ENCODE measurements around the gene ZGLP1.

ZGLP1 gene

DNA sequence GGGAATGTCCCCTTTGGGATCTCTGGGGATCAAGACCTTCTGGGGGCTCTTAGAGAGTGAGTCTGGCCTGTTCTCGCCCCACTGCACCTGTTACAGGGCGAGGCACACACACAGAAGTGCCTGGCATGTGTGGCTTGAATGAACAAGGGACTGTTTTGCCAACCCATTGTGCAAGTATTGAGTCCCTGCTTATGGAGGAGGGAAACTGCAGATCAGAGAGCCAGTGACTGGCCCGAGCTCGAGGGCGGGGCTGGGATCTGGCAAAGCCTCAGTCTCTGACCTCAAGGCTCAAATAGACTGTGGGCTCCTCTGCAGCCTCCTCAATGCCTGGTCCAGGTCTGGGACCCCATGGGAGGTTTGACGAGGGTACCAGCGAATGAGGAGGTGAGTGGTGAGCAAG is 18.2 kb upstream of the ZGLP1 start:
- DNase-seq (ENCODE audit: low read depth), result no peak

DNA sequence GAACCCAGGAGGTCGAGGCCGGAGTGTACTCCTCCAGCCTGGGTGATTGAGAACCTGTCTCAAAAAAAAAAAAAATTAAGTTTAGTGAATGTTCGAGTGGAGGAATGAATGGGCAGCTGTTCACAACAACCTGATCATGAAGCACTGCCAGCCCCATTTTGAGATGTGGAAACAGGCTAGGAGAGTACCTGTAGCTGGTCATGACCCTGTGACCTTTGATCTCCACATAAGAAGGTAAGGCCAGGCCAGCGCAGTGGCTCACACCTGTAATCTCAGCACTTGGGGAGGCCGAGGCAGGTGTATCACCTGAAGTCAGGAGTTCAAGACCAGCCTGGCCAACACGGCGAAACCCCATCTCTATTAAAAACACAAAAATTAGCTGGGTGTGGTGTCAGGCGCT is 16.1 kb upstream of the ZGLP1 start:
- no peak for DNase-seq (ENCODE audit: low read depth)

DNA sequence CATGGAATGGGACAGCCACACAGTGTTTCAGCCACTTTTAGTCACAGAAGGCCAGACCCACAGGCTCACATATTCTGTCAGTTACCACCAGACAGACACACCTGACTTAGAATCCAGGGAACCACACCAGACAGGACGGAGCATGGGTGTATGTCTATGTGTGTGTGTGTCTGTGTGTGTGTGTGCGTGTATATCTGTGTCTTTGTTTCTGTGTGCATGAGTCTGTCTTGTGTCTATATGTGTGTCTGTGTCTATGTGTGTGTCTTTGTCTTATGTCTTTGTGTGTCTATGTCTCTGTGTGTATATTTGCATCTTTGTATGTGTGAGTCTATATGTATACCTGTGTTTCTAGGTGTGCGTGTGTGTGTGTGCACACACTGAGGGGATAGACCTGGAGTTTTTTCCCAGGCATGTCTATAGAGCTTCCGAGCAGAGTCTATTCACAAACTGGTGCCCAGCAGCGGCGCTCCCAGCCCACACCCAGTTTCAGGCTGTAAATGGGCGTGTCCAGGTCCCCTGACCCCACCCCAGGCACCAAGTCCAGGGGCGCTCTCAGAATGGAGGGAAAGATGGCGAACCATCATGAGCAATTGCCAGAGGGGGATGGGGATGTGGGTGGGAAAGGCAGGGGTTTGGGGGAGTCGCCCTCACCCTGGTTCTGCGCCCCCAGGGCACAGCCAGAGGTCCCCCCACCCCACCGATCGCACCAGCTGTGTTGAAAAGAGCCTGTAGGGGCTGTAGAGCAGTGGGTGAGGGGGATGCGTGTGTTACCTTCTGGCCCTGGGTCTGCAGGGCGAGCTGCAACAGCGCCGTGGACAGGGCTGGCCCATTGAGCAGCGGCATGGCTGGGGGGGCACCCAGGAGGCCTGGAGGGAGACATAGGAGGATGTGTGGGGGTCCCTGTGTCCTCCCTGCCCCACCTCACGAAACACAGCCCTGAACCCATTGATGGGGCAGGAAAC is 12.5 kb upstream of the ZGLP1 start:
- no peak for DNase-seq (ENCODE audit: low read depth)

DNA sequence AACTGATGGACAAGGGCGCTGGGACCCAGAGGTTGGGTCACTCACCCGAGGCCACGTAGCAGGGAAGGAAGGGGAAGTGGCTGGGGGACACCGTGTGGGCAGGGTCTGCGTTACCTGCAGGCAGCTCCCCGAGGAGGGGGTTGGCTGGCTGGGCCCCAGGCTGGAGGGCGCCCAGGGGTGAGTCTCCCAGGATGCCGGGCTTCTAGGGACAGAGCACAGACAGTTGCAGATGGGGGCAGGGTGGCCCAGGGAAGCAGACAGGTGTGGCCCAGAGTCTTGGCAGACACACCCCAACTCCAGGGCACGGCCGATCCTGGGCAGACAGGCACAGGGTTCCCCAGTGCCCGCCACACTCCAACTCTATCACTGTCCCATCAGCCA is 11.8 kb upstream of the ZGLP1 start:
- no peak for DNase-seq (ENCODE audit: low read depth)

DNA sequence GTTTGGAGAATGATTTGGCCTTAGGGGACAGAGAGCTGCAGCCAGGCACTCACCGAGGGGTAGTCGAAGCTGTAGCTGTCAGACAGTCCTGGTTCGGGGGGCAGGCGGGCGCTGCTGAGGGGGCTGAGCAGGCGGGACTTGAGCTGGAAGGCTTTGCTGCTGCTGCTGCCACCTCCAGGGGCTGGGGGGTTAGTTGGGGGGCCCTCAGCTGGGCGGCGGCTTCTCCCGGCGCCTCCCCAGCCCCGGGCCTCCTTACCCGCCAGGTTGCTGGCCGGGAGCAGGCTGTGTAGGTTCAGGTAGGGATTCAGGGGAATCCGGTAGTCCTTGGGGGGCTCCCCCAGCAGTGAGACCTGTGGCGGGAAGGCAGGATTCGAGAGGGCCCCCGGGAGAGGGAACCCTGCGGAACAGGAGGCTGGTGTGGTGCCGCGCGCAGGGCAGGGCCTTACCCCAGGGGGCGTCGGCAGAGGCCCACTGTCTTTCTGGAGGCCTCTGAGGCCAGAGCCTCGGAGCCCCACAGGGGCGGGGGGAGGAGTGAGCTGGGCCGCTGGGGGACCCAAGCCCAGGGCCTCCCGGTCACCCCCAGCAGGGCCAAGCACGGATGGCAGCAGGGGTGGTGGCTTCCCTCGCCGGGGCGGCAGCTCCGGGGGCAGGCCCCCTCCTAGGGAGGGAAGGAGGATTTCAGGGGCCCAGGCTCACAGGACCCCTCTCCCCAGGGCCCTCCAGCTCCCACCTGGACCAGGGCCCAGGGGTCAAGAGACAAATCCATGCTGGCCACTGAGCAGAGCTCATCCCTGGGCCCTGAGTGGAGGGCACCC is 11.2 kb upstream of the ZGLP1 start:
- no peak for DNase-seq (ENCODE audit: low read depth)

DNA sequence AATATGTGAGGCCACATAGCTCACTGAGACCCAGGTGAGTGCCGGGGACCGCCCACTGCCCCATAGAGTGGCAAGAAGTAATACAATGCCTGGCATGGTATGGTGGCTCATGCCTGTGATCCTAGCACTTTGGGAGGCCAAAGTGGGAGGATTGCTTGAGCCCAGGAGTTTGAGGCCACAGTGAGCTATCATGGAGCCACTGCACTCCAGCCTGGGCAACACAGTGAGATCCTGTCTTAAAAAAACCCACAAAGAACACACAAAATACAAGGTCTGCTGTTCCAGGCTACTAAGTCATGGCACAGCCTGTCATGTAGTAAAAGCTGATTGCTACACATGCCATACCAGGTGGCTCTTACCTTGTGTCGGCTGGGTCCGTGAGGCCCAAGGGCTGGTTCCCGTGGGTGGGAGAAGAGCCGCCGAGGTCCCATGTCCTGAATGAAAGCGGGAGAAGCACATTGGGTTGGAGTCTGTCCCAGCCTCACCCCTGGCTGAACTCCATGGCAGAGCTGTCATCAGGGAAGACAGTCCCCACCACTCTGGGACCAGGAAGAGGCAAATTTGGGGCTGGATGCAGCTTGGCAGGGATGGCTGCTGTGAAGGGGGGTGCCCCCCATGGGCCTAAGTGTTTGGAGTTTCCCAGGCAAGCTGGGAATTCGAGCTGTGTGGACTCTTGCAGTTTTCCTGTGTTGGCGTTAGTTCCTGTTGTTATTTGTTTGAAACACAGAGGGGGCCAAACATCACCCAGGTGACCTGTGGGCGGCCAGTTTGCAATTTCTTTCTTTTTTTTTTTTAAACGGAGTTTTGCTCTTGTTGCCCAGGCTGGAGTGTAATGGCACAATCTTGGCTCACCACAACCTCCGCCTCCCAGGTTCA is 9.4 kb upstream of the ZGLP1 start:
- no peak for DNase-seq (ENCODE audit: low read depth)

DNA sequence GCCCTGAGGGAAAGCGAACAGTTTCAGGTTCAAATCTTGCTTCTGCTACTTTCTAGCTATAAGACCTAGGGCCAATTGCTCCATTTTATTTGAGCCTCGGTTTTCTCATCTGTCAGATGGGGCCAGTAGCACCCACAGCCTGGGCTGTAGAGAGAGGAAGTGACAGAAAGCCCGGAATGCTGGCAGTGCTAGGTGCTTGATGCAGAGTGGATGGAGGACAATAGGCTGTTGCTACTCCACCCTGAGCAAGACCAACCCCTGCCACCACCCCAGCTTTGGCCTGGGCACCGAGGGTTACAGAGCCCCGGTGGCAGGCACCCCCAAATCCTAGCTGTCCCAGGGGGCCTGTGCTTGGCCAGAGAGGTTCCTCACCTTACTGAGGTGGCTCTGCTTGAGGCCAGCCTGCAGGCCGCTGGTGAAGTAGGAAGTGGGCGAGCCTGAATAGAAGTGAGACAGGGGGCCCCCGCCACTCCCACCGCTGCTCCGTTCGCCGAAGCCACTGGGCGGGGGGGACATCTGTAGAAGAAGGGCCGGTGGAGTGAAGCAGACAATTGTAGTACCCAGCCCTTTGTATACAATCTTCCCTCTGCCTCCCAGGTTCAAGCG is 8.3 kb upstream of the ZGLP1 start:
- no peak for DNase-seq (ENCODE audit: low read depth)

DNA sequence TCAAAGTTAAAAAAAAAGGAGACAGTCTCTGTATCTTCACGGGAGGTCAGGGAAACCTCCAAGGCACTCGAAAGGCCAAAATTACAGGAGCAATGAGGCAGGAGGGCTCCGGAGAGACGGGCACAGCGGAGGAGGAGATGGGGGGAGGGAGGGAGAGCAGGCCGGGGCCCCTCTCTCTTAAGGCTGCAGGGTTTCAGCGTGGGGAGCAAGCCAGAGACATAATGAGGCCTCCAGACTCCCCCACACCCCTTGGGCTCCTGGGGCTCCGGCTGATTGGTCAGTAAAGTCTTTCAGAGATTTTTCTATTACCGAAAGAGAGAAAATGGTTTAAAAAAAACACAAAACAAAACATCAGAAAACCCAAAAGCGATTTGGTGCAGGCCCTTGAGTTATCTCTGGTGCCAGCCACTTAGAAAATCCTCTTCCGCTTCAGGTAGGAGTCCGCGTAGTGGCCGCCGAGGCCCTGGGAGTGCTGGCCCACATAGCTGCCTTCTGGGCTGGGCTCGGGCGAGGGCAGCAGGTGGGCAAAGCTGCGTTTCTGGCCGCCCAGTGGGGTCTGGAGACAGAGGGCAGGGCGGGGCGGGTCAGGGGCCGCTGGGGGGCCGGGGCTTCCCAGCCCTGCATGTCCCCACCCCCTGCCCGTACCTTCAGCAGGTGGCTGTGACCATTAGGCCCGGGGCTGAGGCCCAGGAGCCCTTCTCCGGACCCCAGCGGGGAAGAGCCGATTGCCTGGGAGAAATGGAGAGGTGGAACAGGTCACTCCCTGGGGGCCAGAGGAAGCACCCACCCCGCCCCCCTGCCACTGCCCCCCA is 7.6 kb upstream of the ZGLP1 start:
- DNase-seq (ENCODE audit: low read depth), result no peak

DNA sequence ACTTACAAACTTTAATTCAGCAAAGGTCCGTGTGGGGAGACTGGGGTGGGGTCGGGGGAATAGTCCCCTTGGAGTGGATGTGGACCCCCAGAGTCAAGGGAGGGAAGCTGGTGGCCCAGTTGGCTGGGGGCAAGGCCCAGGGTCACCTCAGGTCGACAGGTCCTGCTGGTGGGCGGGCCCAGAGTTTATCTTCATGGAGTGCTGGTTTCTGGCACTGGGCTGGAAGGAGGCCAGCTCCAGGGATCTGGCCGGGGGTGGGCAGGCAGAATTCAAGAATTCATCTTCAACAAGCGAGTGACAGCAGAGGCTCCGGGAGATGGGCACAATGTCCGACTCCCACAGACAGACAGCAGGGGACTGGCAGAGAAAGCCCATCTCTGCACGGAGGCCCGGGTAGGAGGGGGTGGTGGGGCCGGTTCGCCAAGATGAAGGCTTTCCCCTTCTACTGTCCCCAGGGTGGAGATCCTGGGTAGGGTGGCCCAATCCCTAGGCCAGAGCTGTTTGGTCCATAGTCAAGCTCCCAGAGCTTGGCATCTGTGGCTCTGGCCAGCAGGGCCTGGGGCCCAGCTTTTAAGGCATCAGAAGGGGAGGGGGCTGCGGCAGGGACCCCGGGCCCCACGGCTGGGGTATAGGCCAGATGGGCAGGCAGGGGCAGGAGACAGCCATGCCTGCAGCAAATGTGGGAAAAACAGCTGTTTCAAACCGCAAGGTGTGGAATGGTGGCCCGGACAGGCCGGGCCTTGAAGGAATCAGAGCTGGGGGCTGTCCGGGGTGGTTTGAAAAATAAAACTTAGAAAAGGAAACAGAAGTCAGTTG is 6.8 kb upstream of the ZGLP1 start:
- DNase-seq (ENCODE audit: low read depth), result no peak

DNA sequence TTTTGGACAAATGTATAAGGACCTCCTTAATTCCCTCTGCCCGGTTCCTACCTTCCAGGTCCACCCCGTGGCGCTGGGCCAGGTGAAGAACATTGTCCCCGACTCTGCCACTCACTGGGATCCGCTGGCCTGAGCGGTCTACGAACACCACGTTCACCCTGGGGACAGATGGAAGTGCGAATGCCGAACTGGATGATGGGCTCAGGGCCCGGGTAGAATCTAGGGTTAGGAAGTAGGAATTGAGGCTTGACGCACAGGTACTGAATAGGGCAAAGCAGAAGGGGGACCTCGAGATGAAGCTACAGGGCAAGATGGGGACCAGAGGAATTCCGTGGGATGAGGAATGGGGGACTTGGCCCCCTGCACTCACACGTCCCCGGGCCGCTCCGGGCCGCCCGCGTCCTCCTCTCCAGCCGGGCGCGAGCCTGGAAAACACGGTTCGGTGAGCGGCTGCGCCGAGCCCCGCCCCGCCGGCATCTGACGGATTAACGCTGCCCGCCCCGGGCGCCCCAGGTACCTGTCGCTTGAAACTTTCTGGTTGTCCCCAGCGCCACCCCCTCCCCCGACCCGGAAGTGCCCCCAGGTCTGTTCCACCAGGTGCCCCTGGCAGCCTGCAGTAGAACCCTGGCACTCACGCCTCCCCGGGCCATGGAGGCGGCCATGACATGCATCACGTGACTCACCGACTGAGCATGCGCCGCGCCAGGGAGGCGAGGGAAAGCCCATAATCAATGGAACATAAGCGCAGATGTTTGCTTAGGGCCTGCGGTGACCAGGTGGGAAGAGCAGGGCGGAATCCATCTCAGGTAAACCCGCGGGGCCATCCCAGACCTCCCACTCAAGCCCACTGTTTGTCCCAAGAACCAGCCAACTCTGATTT is 6.0 kb upstream of the ZGLP1 start, which contains the start of gene FDX2:
Gene FDX2 (minus strand): TSS at position 681 of the 880 bp plus-strand sequence. CDS start 19 bp downstream, at position 662.
- peak; percentile 96 for DNase-seq (ENCODE audit: low read depth)

DNA sequence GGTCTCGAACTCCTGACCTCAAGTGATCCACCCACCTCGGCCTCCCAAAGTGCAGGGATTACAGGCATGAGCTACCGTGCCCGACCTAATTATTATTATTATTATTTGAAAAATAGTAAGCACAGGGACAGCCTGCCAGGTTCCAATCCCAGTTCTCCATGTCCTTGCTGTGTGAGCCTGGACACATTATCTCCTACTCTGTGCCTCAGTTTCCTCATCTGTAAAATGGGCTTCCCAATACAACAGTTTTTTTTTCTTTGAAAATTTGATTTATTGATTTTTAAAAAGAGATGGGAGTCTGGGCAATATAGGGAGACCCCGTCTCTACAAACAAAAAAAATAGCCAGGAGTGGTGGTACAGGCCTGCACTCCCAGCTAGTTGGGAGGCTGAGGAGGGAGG is 3.3 kb downstream of the ZGLP1 start:
- no peak for DNase-seq (ENCODE audit: low read depth)

DNA sequence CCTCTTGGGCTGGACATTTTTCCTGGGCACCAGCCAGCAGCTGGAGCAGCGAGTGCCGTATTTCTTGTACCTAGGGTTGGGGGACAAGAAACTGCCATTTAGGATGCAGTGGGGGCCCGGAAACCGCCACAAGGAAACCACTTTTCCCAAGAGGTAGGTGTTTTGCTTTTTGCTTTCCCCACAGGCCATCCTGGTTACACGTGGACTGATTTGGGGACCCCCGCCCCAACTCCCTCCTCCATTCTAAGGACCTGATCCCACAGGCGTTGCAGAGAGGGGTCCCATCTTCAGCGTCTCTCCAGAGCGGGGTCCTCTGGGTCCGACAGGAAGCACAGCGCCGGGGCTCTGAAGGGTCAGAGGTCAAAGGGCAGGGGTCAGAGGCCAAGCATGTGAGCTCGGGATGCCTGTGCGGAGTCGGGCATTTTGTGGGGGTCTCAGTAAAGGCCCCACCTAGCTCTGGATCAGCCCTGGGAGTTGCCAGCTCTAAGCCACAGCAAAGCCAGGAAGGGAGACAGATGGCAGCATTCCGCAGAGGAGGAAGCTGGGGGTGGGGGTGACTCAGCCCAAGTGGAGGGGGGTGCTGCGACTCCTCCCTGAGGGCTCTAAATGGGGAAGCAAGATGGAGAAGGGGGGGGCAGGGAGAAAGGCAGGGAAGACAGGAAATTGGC is 4.3 kb downstream of the ZGLP1 start:
- DNase-seq (ENCODE audit: low read depth), result no peak

DNA sequence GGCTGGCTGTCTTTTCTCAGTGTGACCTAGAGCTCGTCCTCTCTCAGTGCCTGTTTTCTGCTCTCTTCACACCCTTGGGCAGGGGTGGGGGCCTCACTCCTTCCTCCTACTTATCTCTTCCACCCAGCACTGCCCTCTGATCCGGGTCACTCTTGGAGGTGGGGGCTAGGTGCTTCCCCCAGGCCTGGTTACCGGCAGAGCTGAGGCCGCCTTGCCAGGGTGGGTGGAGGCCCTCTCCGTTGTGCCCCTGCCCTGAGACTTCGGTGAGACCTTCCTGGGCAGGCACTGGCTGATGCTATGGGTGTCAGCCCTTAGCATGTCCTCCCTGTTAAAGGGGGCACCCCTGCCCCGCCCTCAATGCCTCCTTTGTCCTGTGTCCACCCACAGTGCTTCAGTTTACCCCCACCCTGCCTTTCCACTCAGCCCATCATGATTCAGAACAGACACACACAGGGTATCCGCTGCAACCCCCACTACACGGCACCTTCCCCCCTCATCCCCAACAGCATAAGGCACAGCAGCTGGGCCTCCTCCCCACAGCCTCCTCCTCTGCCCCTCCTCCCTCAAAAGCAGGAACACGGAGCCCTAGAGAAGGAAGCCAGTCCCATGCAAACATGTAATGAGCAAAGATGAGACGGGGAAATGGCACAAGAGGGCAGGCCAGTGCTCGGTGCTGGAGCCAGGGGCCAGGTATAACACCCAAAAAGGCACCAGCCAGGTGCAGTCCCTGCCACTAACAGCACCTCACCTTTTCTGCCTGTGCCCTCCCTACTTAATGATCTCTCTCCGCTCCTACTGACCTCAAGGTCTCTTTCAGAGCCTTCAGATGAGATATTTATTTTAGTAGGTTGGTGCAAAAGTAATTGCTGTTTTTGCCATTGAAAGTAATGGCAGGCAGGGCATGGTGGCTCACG is 9.8 kb downstream of the ZGLP1 start:
- DNase-seq (ENCODE audit: low read depth), result no peak

DNA sequence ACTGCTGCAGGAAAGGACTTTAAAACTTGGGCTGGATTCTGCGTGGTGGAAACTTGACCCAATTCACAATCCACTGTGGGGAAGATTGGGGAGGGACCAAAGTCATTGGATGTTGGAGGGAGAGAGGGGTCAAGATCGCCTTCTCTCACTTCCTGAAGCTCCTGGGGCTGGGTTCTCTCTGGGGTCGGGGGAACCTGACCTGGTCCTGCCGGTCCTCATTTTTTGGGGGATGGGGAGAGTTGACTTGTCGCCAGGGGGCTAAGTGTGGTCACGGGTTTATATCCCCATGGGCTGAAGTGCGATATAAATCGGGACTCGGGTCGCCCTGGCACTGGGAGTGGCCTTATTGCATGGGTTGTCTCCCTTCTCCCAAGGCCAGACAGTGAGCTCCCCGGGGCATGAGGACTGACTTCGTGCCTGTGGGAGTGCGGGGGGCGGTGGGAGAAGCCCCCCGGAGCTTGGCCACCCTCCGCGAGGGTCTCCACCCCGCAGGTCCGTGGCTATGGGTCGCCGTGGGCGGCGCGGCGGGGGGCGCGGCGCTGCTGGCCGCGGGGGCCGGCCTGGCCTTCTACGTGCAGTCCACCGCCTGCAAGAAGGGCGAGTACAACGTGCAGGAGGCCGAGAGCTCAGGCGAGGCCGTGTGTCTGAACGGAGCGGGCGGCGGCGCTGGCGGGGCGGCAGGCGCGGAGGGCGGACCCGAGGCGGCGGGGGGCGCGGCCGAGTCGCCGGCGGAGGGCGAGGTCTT is 13.6 kb downstream of the ZGLP1 start:
- no peak for DNase-seq (ENCODE audit: low read depth)

DNA sequence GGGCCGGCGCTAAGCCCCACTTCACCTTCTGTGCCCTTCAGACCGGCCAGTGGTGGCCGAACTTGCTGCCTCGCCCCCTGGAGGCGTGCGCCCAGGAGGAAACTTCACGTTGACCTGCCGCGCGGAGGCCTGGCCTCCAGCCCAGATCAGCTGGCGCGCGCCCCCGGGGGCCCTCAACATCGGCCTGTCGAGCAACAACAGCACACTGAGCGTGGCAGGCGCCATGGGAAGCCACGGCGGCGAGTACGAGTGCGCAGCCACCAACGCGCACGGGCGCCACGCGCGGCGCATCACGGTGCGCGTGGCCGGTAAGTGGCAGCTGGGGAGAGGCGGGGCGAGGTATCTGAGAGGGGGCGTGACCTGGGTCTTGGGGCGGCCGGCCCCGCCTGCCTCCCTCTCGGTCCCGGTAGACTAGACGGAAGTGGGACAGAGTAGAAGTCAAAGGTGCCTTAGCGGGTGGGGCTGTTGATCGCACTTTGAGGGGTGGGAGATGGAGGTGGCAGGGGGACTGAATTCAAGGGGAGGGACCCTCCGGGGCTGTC is 14.2 kb downstream of the ZGLP1 start:
- DNase-seq (ENCODE audit: low read depth), result peak; percentile 49

DNA sequence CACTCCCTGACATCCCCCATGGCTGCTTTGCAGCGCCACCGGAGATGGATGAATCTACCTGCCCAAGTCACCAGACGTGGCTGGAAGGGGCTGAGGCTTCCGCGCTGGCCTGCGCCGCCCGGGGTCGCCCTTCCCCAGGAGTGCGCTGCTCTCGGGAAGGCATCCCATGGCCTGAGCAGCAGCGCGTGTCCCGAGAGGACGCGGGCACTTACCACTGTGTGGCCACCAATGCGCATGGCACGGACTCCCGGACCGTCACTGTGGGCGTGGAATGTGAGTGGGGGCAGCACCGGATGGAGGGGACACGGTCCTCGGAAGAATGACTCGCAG is 15.3 kb downstream of the ZGLP1 start:
- no peak for DNase-seq (ENCODE audit: low read depth)
